Natural killer cell (primary cell): ENCODE measurements around the gene NECTIN4. TPM values are rescaled to one million over a fixed set of nuclear protein-coding genes. Genes with fewer than 3 reads are reported as not detected.

ENCODE experiments used
- ATAC-seq, 3 donors: fragments of 150-1000 bp in 2 of 3; fragments of 200-7000 bp in 1 of 3; cut with Tn5 transposase; 1 replicate in 1 of 3; 2 replicates in 2 of 3; pipeline ENCODE4 v1.10.0; 2021; ENCODE audit warnings: mild to moderate bottlenecking in 2 of 3, moderate library complexity in 2 of 3
- DNase-seq, 2 donors: peaks; one replicate each; pipeline versions ENCODE4 v3.0.0 to v3.0.0-alpha.2; 2013 to 2021; ENCODE audit warnings: mixed read lengths in 1 of 2
- H3K27ac ChIP-seq: one replicate; pipeline ENCODE4 v1.5.1; 2013; ENCODE audit warnings: mild to moderate bottlenecking, low read length
- H3K27me3 ChIP-seq: one replicate; pipeline ENCODE4 v1.6.1; 2013; ENCODE audit warnings: low read length; ENCODE audit not compliant: control insufficient read depth, insufficient read depth
- H3K36me3 ChIP-seq: one replicate; pipeline ENCODE4 v1.6.1; 2013; ENCODE audit warnings: low read length; ENCODE audit not compliant: control insufficient read depth, insufficient read depth
- H3K4me1 ChIP-seq: one replicate; pipeline ENCODE4 v1.6.1; 2013; ENCODE audit warnings: low read length; ENCODE audit not compliant: control insufficient read depth, insufficient read depth
- H3K4me3 ChIP-seq: one replicate; pipeline ENCODE4 v1.5.1; 2013; ENCODE audit warnings: low read length
- H3K9me3 ChIP-seq: one replicate; pipeline ENCODE4 v1.6.1; 2013; ENCODE audit warnings: low read length; ENCODE audit not compliant: control insufficient read depth, insufficient read depth
- H3K27ac Mint-ChIP-seq, 2 donors: one replicate each; pipeline ENCODE4 v1.8.0; 2022; ENCODE audit warnings: mild to moderate bottlenecking in 2 of 2, mixed read lengths in 2 of 2, moderate library complexity in 1 of 2
- H3K27me3 Mint-ChIP-seq, 2 donors: one replicate each; pipeline ENCODE4 v1.8.0; 2022; ENCODE audit warnings: low read depth in 2 of 2, mixed read lengths in 2 of 2
- H3K36me3 Mint-ChIP-seq: one replicate; pipeline ENCODE4 v1.8.0; 2022; ENCODE audit warnings: mixed read lengths
- H3K4me1 Mint-ChIP-seq, 2 donors: one replicate each; pipeline ENCODE4 v1.8.0; 2022; ENCODE audit warnings: mixed read lengths in 2 of 2
- H3K4me3 Mint-ChIP-seq: one replicate; pipeline ENCODE4 v1.8.0; 2022; ENCODE audit warnings: mild to moderate bottlenecking, moderate library complexity, mixed read lengths
- H3K9me3 Mint-ChIP-seq, 2 donors: one replicate each; pipeline ENCODE4 v1.8.0; 2022; ENCODE audit warnings: mixed read lengths in 2 of 2
- WGBS: methylation state at CpG from one replicate; pipeline ENCODE4 v1.1.7; 2013; ENCODE audit warnings: missing lambda C conversion rate; ENCODE audit not compliant: insufficient coverage; 5-methylcytosine and 5-hydroxymethylcytosine counted together
- intact Hi-C: fragments of 100-400 bp; cut with micrococcal nuclease; formaldehyde crosslinking; loops from one replicate; pipeline ENCODE4 v1.14.2; 2022
- total RNA-seq, 4 donors: library from RNA; stranded (reverse); fragments of 120-200 nt in 1 of 4; gene quantifications; one replicate each; pipeline versions ENCODE4 v1.2.3 to v1.2.4, GENCODE V29; 2013 to 2022
- TF ChIP-seq, protein P1 (sequence below): fragments of 200-600 bp; IDR thresholded peaks from one replicate; pipeline ENCODE4 v1.8.0; 2022; ENCODE audit warnings: antibody characterized with exemption

Gene NECTIN4
- total RNA-seq, 3 donors from 2014 or later (not counting 1 experiment from before 2014, with no cell fraction given) = 0.07 to 0.09 TPM; not detected in 1

DNA sequence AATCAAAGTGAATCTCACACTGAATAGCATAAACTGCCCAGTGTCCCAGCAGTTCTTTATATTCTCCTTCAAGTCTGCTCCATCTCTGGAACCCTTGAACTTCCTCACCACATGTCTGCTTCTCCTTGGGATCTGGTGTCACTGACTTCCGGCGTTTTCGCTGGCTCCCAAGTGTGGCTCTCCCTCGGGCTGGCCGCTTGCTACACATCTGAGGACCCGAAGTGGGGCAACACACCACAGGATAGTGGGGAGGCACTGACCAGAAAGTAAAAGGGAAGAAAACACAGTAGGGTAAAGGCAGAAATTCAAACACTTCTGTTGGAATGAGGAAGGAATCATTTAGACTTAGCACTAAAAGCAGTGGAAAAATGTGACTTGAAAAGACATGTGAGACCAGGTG, 33.6 kb upstream of the NECTIN4 start:
- Mint-ChIP-seq H3K36me3 (peaks cover 15% of the 10 kb centered on the region), H3K4me1 (peaks cover 36 to 44% of the 10 kb centered on the region in 2 donors), H3K27ac (no peak overlapping the region), H3K27me3 (no peaks in the 10 kb centered on the region), H3K9me3 (no peaks in the 10 kb centered on the region), H3K4me3 (no peak overlapping the region)
- no peaks in the 10 kb centered on the region for H3K27me3 ChIP-seq
- H3K4me3 ChIP-seq = no peak overlapping the region
- no peaks in the 10 kb centered on the region for H3K9me3 ChIP-seq
- H3K27ac ChIP-seq = no peak overlapping the region
- DNase-seq = no peak
- TF ChIP-seq, protein P1, sequence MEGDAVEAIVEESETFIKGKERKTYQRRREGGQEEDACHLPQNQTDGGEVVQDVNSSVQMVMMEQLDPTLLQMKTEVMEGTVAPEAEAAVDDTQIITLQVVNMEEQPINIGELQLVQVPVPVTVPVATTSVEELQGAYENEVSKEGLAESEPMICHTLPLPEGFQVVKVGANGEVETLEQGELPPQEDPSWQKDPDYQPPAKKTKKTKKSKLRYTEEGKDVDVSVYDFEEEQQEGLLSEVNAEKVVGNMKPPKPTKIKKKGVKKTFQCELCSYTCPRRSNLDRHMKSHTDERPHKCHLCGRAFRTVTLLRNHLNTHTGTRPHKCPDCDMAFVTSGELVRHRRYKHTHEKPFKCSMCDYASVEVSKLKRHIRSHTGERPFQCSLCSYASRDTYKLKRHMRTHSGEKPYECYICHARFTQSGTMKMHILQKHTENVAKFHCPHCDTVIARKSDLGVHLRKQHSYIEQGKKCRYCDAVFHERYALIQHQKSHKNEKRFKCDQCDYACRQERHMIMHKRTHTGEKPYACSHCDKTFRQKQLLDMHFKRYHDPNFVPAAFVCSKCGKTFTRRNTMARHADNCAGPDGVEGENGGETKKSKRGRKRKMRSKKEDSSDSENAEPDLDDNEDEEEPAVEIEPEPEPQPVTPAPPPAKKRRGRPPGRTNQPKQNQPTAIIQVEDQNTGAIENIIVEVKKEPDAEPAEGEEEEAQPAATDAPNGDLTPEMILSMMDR = no peak
- intact Hi-C loops = no loop called here
- WGBS = 97% methylated on average over 6 of the region's 6 CpGs
- no peak for ATAC-seq
- H3K36me3 ChIP-seq = peaks cover 54% of the 10 kb centered on the region
- H3K4me1 ChIP-seq = peaks cover 20% of the 10 kb centered on the region

DNA sequence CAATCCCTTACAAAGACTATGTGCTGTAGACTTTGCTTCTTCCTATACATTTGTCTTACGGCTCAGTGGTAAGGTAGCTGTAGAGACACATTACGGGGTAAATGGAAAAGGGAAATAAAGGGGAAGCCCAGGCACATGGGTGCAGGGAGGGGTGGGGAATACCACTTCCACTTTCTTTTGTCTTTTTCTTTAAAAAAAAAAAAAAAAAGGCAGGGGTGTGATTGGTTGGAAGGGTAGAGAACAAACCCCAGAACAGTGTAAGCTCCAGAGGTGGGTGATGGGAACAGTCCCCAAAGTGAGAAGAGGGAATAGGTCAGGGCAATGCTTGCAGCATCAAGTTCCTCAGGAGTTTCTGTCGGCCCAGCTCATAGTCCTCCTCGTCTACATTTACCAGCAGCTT, 32.5 kb upstream of the NECTIN4 start:
- WGBS = 81% methylated on average over 2 of the region's 4 CpGs
- intact Hi-C loops = no loop called here
- no peak overlapping the region for H3K4me3 ChIP-seq
- peaks cover 27% of the 10 kb centered on the region for H3K4me1 ChIP-seq
- no peaks in the 10 kb centered on the region for H3K27me3 Mint-ChIP-seq
- peaks cover 11% of the 10 kb centered on the region for H3K36me3 Mint-ChIP-seq
- no peak overlapping the region for H3K4me3 Mint-ChIP-seq
- no peaks in the 10 kb centered on the region for H3K27me3 ChIP-seq
- peak overlapping the region; percentile 5 to 19 for H3K27ac Mint-ChIP-seq
- no peak overlapping the region for H3K27ac ChIP-seq
- no peaks in the 10 kb centered on the region for H3K9me3 ChIP-seq
- TF ChIP-seq, protein P1 = no peak
- H3K36me3 ChIP-seq = peaks cover 45% of the 10 kb centered on the region
- H3K4me1 Mint-ChIP-seq = peaks cover 32 to 42% of the 10 kb centered on the region in 2 donors
- no peaks in the 10 kb centered on the region for H3K9me3 Mint-ChIP-seq
- no peak for ATAC-seq
- no peak for DNase-seq

DNA sequence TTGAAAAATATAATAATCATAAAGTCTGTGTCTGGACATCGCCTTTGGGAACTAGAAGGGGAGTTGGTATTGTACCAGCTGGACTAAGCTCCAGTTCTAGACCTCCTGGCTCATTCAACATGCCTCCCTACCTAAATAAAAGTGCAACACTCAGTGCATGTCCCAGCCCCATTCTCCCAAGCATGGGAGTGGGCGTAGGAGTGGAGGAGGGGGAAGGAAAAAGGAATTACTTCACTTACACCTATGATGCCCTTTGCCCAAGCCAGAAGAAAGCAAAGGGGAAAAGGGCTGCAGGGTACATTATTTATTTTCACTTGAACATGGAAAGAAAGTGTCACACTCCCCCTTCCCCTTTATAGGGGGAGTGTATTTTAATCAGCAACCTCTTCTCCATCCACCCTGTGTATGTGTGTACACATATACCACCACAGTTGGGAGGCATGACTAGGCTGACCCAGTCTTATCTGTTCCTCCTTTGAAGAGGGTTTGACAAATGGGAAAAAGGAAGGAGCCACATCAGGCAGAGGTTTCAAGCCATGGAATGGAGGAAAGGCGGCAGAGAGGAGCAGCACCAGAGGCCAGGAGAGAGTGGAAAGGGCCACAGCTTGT, 31.8 kb upstream of the NECTIN4 start:
- Histone ChIP-seq H3K27ac (no peak overlapping the region), H3K9me3 (no peaks in the 10 kb centered on the region), H3K36me3 (peaks cover 45% of the 10 kb centered on the region), H3K4me1 (peaks cover 33% of the 10 kb centered on the region), H3K4me3 (no peak overlapping the region), H3K27me3 (no peaks in the 10 kb centered on the region)
- DNase-seq = no peak
- TF ChIP-seq, protein P1 = no peak
- no peaks in the 10 kb centered on the region for H3K27me3 Mint-ChIP-seq
- 94% methylated on average over 2 of the region's 3 CpGs for WGBS
- peaks cover 28 to 42% of the 10 kb centered on the region in 2 donors for H3K4me1 Mint-ChIP-seq
- H3K9me3 Mint-ChIP-seq = no peaks in the 10 kb centered on the region
- peaks cover 8% of the 10 kb centered on the region for H3K36me3 Mint-ChIP-seq
- H3K27ac Mint-ChIP-seq = peak overlapping the region; percentile 5 to 19
- intact Hi-C loops = no loop called here
- ATAC-seq = no peak
- H3K4me3 Mint-ChIP-seq = no peak overlapping the region
